CD4-positive, alpha-beta T cell (primary cell): ENCODE data around the gene CCR5AS.
"Not testable (repeated sequence)": the region's sequence is repeated elsewhere in the genome, so short reads cannot be mapped to it uniquely, and the experiment has no call there.

Experiments used
- ATAC-seq: fragments of 200-7000 bp; cut with Tn5 transposase; one replicate; pipeline ENCODE4 v1.10.0; 2022; ENCODE audit warnings: mild to moderate bottlenecking; ENCODE audit not compliant: poor library complexity
- CTCF ChIA-PET: fragments of 350-600 bp; sonication (Branson Sonifier 250); formaldehyde crosslinking; loops from one replicate; lab custom pipeline; 2021; ENCODE audit warnings: antibody characterized with exemption, inconsistent platforms; lab: Charles Lee
- POLR2A ChIA-PET: fragments of 350-600 bp; sonication (Branson Sonifier 250); formaldehyde crosslinking; loops from one replicate; lab custom pipeline; 2021; ENCODE audit warnings: antibody characterized with exemption, inconsistent platforms; lab: Charles Lee
- DNase-seq, 14 experiments: peaks; one replicate each; pipeline ENCODE4 v3.0.0-alpha.2; 2013 to 2020; ENCODE audit warnings: mixed read lengths in 2 of 14
- H3K27ac ChIP-seq, 2 donors: one replicate each; pipeline versions ENCODE4 v1.5.1 to v1.7.0; 2013; ENCODE audit warnings: low read length in 2 of 2, low read depth in 1 of 2, mild to moderate bottlenecking in 1 of 2
- H3K27me3 ChIP-seq, 2 experiments: 1 replicate in 1 of 2; 2 replicates in 1 of 2; pipeline versions ENCODE4 v1.6.1 to v1.7.0; 2013; ENCODE audit warnings: low read length in 2 of 2, control low read depth in 1 of 2, mild to moderate bottlenecking in 1 of 2, moderate library complexity in 1 of 2; ENCODE audit not compliant: insufficient read depth in 2 of 2, control insufficient read depth in 1 of 2
- H3K36me3 ChIP-seq: one replicate; pipeline ENCODE4 v1.6.1; 2013; ENCODE audit warnings: low read length, control low read depth; ENCODE audit not compliant: insufficient read depth
- H3K4me1 ChIP-seq: one replicate; pipeline ENCODE4 v1.6.1; 2013; ENCODE audit warnings: low read length, control low read depth; ENCODE audit not compliant: insufficient read depth
- H3K4me3 ChIP-seq: one replicate; pipeline ENCODE4 v1.5.1; 2013; ENCODE audit warnings: mild to moderate bottlenecking, low read length, moderate library complexity
- H3K9me3 ChIP-seq, 2 experiments: 1 replicate in 1 of 2; 2 replicates in 1 of 2; pipeline versions ENCODE4 v1.6.1 to v1.7.0; 2013; ENCODE audit warnings: low read length in 2 of 2, mild to moderate bottlenecking in 2 of 2, control low read depth in 1 of 2, moderate library complexity in 1 of 2; ENCODE audit not compliant: control insufficient read depth in 1 of 2, insufficient read depth in 1 of 2
- H3K27ac Mint-ChIP-seq: one replicate; pipeline ENCODE4 v1.8.0; 2020; ENCODE audit warnings: mixed read lengths
- H3K27me3 Mint-ChIP-seq: one replicate; pipeline ENCODE4 v1.8.0; 2021; ENCODE audit warnings: mixed read lengths
- H3K36me3 Mint-ChIP-seq: one replicate; pipeline ENCODE4 v1.8.0; 2021; ENCODE audit warnings: low read depth, mixed read lengths
- H3K4me1 Mint-ChIP-seq: one replicate; pipeline ENCODE4 v1.8.0; 2021; ENCODE audit warnings: low read depth, mixed read lengths
- H3K4me3 Mint-ChIP-seq: one replicate; pipeline ENCODE4 v1.8.0; 2020; ENCODE audit warnings: mild to moderate bottlenecking, mixed read lengths
- H3K9me3 Mint-ChIP-seq: one replicate; pipeline ENCODE4 v1.8.0; 2020; ENCODE audit warnings: mixed read lengths
- CTCF ChIP-seq: fragments of 200-600 bp; IDR thresholded peaks from one replicate; pipeline ENCODE4 v1.8.0; 2022; ENCODE audit warnings: antibody characterized with exemption, mild to moderate bottlenecking
- intact Hi-C, 2 experiments: fragments of 100-400 bp; cut with DNase I in 1 of 2; cut with micrococcal nuclease in 1 of 2; formaldehyde crosslinking; loops; one replicate each; pipeline versions ENCODE4 v1.15.1 to v1.9.0; 2023 to 2025; cut with DNase I, micrococcal nuclease

CCR5AS gene

GRCh38 chr3:46406443-46406787, 451 bp downstream of the CCR5AS start:
- Histone ChIP-seq H3K9me3 (no peaks in the 10 kb centered on the region), H3K27ac (peak overlapping the region; percentile 22 to 71), H3K27me3 (no peaks in the 10 kb centered on the region), H3K36me3 (no peaks in the 10 kb centered on the region), H3K4me3 (no peak overlapping the region), H3K4me1 (peaks cover 22% of the 10 kb centered on the region)
- Mint-ChIP-seq H3K27me3 (no peaks in the 10 kb centered on the region), H3K9me3 (no peaks in the 10 kb centered on the region), H3K4me3 (no peak overlapping the region), H3K27ac (peak overlapping the region; percentile 85), H3K36me3 (no peaks in the 10 kb centered on the region), H3K4me1 (peaks cover 31% of the 10 kb centered on the region)
- DNase-seq (peak in 2 of 14 experiments; percentile 70 to 80), ATAC-seq (no peak)
- ChIA-PET CTCF (no interaction called here), POLR2A (no interaction called here)
- intact Hi-C loops: no loop called here
- TF ChIP-seq CTCF: no peak

GRCh38 chr3:46405301-46406019, 1.4 kb downstream of the CCR5AS start:
- H3K4me3 Mint-ChIP-seq: no peak overlapping the region
- no peaks in the 10 kb centered on the region for H3K9me3 Mint-ChIP-seq
- ChIA-PET POLR2A (no interaction called here), CTCF (no interaction called here)
- Histone ChIP-seq H3K27me3 (no peaks in the 10 kb centered on the region), H3K4me3 (no peak overlapping the region), H3K36me3 (no peaks in the 10 kb centered on the region), H3K4me1 (peaks cover 22% of the 10 kb centered on the region), H3K27ac (peak overlapping the region in 1 of 2 donors; percentile 49), H3K9me3 (no peaks in the 10 kb centered on the region)
- ATAC-seq: no peak
- intact Hi-C loops: no loop called here
- H3K36me3 Mint-ChIP-seq: no peaks in the 10 kb centered on the region
- DNase-seq: peak in 2 of 14 experiments; percentile 53 to 66
- peak overlapping the region; percentile 13 for H3K27ac Mint-ChIP-seq
- peaks cover 27% of the 10 kb centered on the region for H3K4me1 Mint-ChIP-seq
- H3K27me3 Mint-ChIP-seq: no peaks in the 10 kb centered on the region
- no peak for TF ChIP-seq CTCF

GRCh38 chr3:46402902-46403301, 4.0 kb downstream of the CCR5AS start:
- H3K9me3 ChIP-seq, POLR2A ChIA-PET, H3K27me3 Mint-ChIP-seq, H3K27me3 ChIP-seq, H3K27ac Mint-ChIP-seq, H3K36me3 ChIP-seq, DNase-seq, H3K4me3 ChIP-seq, ATAC-seq, H3K27ac ChIP-seq, CTCF ChIA-PET, H3K9me3 Mint-ChIP-seq, H3K4me3 Mint-ChIP-seq, H3K36me3 Mint-ChIP-seq, intact Hi-C loops: not testable (repeated sequence)
- peaks cover 13% of the 10 kb centered on the region for H3K4me1 Mint-ChIP-seq
- peaks cover 18% of the 10 kb centered on the region for H3K4me1 ChIP-seq

GRCh38 chr3:46401579-46401978, 5.3 kb downstream of the CCR5AS start:
- Mint-ChIP-seq H3K4me1 (peaks cover under 1% of the 10 kb centered on the region), H3K36me3 (no peaks in the 10 kb centered on the region), H3K27me3 (no peaks in the 10 kb centered on the region), H3K4me3 (no peak overlapping the region), H3K9me3 (no peaks in the 10 kb centered on the region), H3K27ac (no peak overlapping the region)
- ChIA-PET CTCF (no interaction called here), POLR2A (no interaction called here)
- no peak for TF ChIP-seq CTCF
- ATAC-seq: no peak
- Histone ChIP-seq H3K9me3 (no peaks in the 10 kb centered on the region), H3K4me1 (peaks cover 5% of the 10 kb centered on the region), H3K36me3 (no peaks in the 10 kb centered on the region), H3K27me3 (no peaks in the 10 kb centered on the region), H3K27ac (no peak overlapping the region), H3K4me3 (no peak overlapping the region)
- no peak for DNase-seq
- intact Hi-C loops: no loop called here
